ENCODE measurements around the gene MBOAT1. TPM values are rescaled to one million over a fixed set of nuclear protein-coding genes. Genes with fewer than 3 reads are reported as not detected.
"Not testable (repeated sequence)": the region's sequence is repeated elsewhere in the genome, so short reads cannot be mapped to it uniquely, and the experiment has no call there.

Gene MBOAT1
- total RNA-seq, 1 donor from 2014 or later: 37.9 TPM

- ATAC-seq: no peak
- intact Hi-C loops (cut with DNase I): no loop called here
- no peak for DNase-seq (ENCODE audit: low spot score)
These were observed 57.5 kb downstream of the MBOAT1 start for GRCh38 chr6:20154753-20155152.

GRCh38 chr6:20153194-20153593 is 59.1 kb downstream of the MBOAT1 start:
- no peak for ATAC-seq
- DNase-seq (ENCODE audit: low spot score): no peak
- intact Hi-C loops (cut with DNase I): no loop called here

- peak; percentile 30 for ATAC-seq
- intact Hi-C loops (cut with DNase I): no loop called here
- no peak for DNase-seq (ENCODE audit: low spot score)
These were observed 63.8 kb downstream of the MBOAT1 start for GRCh38 chr6:20148433-20148832.

GRCh38 chr6:20147469-20147868 is 64.8 kb downstream of the MBOAT1 start:
- DNase-seq (ENCODE audit: low spot score): no peak
- intact Hi-C loops (cut with DNase I): no loop called here
- no peak for ATAC-seq

GRCh38 chr6:20146831-20147230 is 65.4 kb downstream of the MBOAT1 start:
- ATAC-seq; intact Hi-C loops (cut with DNase I); DNase-seq (ENCODE audit: low spot score): not testable (repeated sequence)

- no peak for ATAC-seq
- intact Hi-C loops (cut with DNase I): no loop called here
- DNase-seq (ENCODE audit: low spot score): no peak
These were observed 66.0 kb downstream of the MBOAT1 start for GRCh38 chr6:20146291-20146690.

- intact Hi-C loops (cut with DNase I): loop anchor here (5.0 kb wide), 1 partner anchor 49 kb away; no protein-coding TSS in a partner anchor
- DNase-seq (ENCODE audit: low spot score): no peak
- no peak for ATAC-seq
These were observed 69.4 kb downstream of the MBOAT1 start for GRCh38 chr6:20142866-20143265.

GRCh38 chr6:20141931-20142330 is 70.3 kb downstream of the MBOAT1 start:
- intact Hi-C loops (cut with DNase I): loop anchor here (5.0 kb wide), 1 partner anchor 50 kb away; no protein-coding TSS in a partner anchor
- DNase-seq (ENCODE audit: low spot score): no peak
- no peak for ATAC-seq

- DNase-seq (ENCODE audit: low spot score): not testable (repeated sequence)
These were observed 72.9 kb downstream of the MBOAT1 start for GRCh38 chr6:20139127-20139963.

GRCh38 chr6:20137837-20138236 is 74.4 kb downstream of the MBOAT1 start:
- intact Hi-C loops (cut with DNase I): no loop called here
- ATAC-seq: no peak

More at GRCh38 chr6:20139127-20139963, 72.9 kb downstream of the MBOAT1 start:
- intact Hi-C loops (cut with DNase I); ATAC-seq: not testable (repeated sequence)

GRCh38 chr6:20137240-20137639 is 75.0 kb downstream of the MBOAT1 start:
- DNase-seq (ENCODE audit: low spot score): no peak
- intact Hi-C loops (cut with DNase I): no loop called here

More at GRCh38 chr6:20137837-20138236, 74.4 kb downstream of the MBOAT1 start:
- no peak for DNase-seq (ENCODE audit: low spot score)

GRCh38 chr6:20135677-20136268 is 76.5 kb downstream of the MBOAT1 start:
- DNase-seq (ENCODE audit: low spot score): no peak
- no peak for ATAC-seq
- intact Hi-C loops (cut with DNase I): no loop called here

More at GRCh38 chr6:20137240-20137639, 75.0 kb downstream of the MBOAT1 start:
- no peak for ATAC-seq

GRCh38 chr6:20134613-20135012 is 77.7 kb downstream of the MBOAT1 start:
- no peak for ATAC-seq
- DNase-seq (ENCODE audit: low spot score): no peak
- intact Hi-C loops (cut with DNase I): no loop called here

GRCh38 chr6:20129290-20130088 is 82.8 kb downstream of the MBOAT1 start:
- DNase-seq (ENCODE audit: low spot score): no peak
- peak; percentile 44 for ATAC-seq
- intact Hi-C loops (cut with DNase I): no loop called here

- intact Hi-C loops (cut with DNase I): no loop called here
- DNase-seq (ENCODE audit: low spot score) (no peak), ATAC-seq (no peak)
These were observed 84.3 kb downstream of the MBOAT1 start for GRCh38 chr6:20128018-20128417.

GRCh38 chr6:20126789-20127653 is 85.2 kb downstream of the MBOAT1 start:
- DNase-seq (ENCODE audit: low spot score): peak; percentile 88
- intact Hi-C loops (cut with DNase I): no loop called here
- peak; percentile 93 for ATAC-seq

GRCh38 chr6:20126102-20126752 is 86.0 kb downstream of the MBOAT1 start:
- DNase-seq (ENCODE audit: low spot score) (no peak), ATAC-seq (no peak)
- intact Hi-C loops (cut with DNase I): no loop called here

- DNase-seq (ENCODE audit: low spot score) (no peak), ATAC-seq (no peak)
- intact Hi-C loops (cut with DNase I): no loop called here
These were observed 87.7 kb downstream of the MBOAT1 start for GRCh38 chr6:20124545-20124944.
